NT2/D1 (cell line): ENCODE measurements around the gene ZFHX2.

Experiments
- DNase-seq: peaks from one replicate; pipeline ENCODE4 v3.0.0-alpha.2; 2011; ENCODE audit warnings: low read depth, low spot score
- H3K27me3 ChIP-seq: 2 replicates; pipeline ENCODE4 v1.6.0; 2011; ENCODE audit warnings: mild to moderate bottlenecking; ENCODE audit not compliant: insufficient read length, insufficient read depth
- H3K36me3 ChIP-seq: 2 replicates; pipeline ENCODE4 v1.6.1; 2011; ENCODE audit warnings: mild to moderate bottlenecking, low read length, mixed read lengths; ENCODE audit not compliant: insufficient read depth, insufficient read length
- H3K4me1 ChIP-seq: 2 replicates; pipeline ENCODE4 v1.5.1; 2011; ENCODE audit not compliant: insufficient read depth, insufficient read length
- H3K4me3 ChIP-seq: 2 replicates; pipeline ENCODE4 v1.5.1; 2011; ENCODE audit warnings: low read depth; ENCODE audit not compliant: insufficient read length
- H3K9ac ChIP-seq: 2 replicates; pipeline ENCODE4 v1.6.0; 2011; ENCODE audit warnings: low read depth; ENCODE audit not compliant: insufficient read length
- H3K9me3 ChIP-seq: 2 replicates; pipeline ENCODE4 v1.5.1; 2011; ENCODE audit warnings: mild to moderate bottlenecking, low read length; ENCODE audit not compliant: insufficient read depth
- SUZ12 ChIP-seq: IDR thresholded peaks from 2 replicates; pipeline ENCODE4 v1.6.1; 2011; ENCODE audit not compliant: insufficient read length, insufficient read depth; ENCODE audit errors: extremely low read depth
- YY1 ChIP-seq: IDR thresholded peaks from 2 replicates; pipeline ENCODE4 v1.6.1; 2011; ENCODE audit not compliant: insufficient read length, insufficient read depth
- ZNF274 ChIP-seq: IDR thresholded peaks from 2 replicates; pipeline ENCODE4 v1.6.1; 2011; ENCODE audit warnings: mild to moderate bottlenecking, low read depth, low read length

ZFHX2 gene

GRCh38 chr14:23487216-23487615 lies 64.3 kb downstream of the ZFHX2 start:
- TF ChIP-seq ZNF274 (no peak), YY1 (no peak), SUZ12 (no peak)
- no peak for DNase-seq
- H3K4me1 ChIP-seq: peaks cover 4% of the 10 kb centered on the region

GRCh38 chr14:23486036-23486435 lies 65.5 kb downstream of the ZFHX2 start:
- peaks cover 34% of the 10 kb centered on the region for H3K36me3 ChIP-seq
- no peak overlapping the region for H3K4me3 ChIP-seq
- peaks cover 6% of the 10 kb centered on the region for H3K4me1 ChIP-seq
- DNase-seq: no peak
- TF ChIP-seq SUZ12 (no peak), ZNF274 (no peak), YY1 (no peak)
- no peaks in the 10 kb centered on the region for H3K27me3 ChIP-seq
- no peaks in the 10 kb centered on the region for H3K9me3 ChIP-seq
- no peak overlapping the region for H3K9ac ChIP-seq

More at GRCh38 chr14:23487216-23487615, 64.3 kb downstream of the ZFHX2 start:
- peaks cover 28% of the 10 kb centered on the region for H3K36me3 ChIP-seq
- H3K4me3 ChIP-seq: no peak overlapping the region
- no peaks in the 10 kb centered on the region for H3K27me3 ChIP-seq
- H3K9ac ChIP-seq: no peak overlapping the region
- no peaks in the 10 kb centered on the region for H3K9me3 ChIP-seq

- TF ChIP-seq SUZ12: no peak
- TF ChIP-seq YY1: no peak
- TF ChIP-seq ZNF274: no peak
- Histone ChIP-seq H3K9me3 (no peaks in the 10 kb centered on the region), H3K36me3 (peaks cover 40% of the 10 kb centered on the region), H3K4me3 (no peak overlapping the region), H3K27me3 (no peaks in the 10 kb centered on the region), H3K9ac (no peak overlapping the region), H3K4me1 (peaks cover 6% of the 10 kb centered on the region)
- no peak for DNase-seq
Measured at GRCh38 chr14:23485326-23485725, 66.2 kb downstream of the ZFHX2 start.

GRCh38 chr14:23483236-23483854 lies 68.2 kb downstream of the ZFHX2 start:
- DNase-seq: no peak
- Histone ChIP-seq H3K4me3 (no peak overlapping the region), H3K27me3 (no peaks in the 10 kb centered on the region), H3K9me3 (no peaks in the 10 kb centered on the region), H3K36me3 (peaks cover 42% of the 10 kb centered on the region), H3K9ac (no peak overlapping the region), H3K4me1 (peaks cover 6% of the 10 kb centered on the region)
- no peak for TF ChIP-seq YY1
- no peak for TF ChIP-seq ZNF274
- no peak for TF ChIP-seq SUZ12

- no peak for TF ChIP-seq ZNF274
- no peak for TF ChIP-seq SUZ12
- no peak for TF ChIP-seq YY1
- no peak for DNase-seq
- no peaks in the 10 kb centered on the region for H3K27me3 ChIP-seq
- no peak overlapping the region for H3K4me3 ChIP-seq
- H3K4me1 ChIP-seq: peaks cover 6% of the 10 kb centered on the region
- H3K9ac ChIP-seq: no peak overlapping the region
- H3K36me3 ChIP-seq: peaks cover 39% of the 10 kb centered on the region
- H3K9me3 ChIP-seq: no peaks in the 10 kb centered on the region
Measured at GRCh38 chr14:23482823-23483148, 68.8 kb downstream of the ZFHX2 start.

GRCh38 chr14:23481979-23482822 lies 69.4 kb downstream of the ZFHX2 start:
- no peak overlapping the region for H3K9ac ChIP-seq
- no peaks in the 10 kb centered on the region for H3K27me3 ChIP-seq
- no peak overlapping the region for H3K4me3 ChIP-seq
- H3K9me3 ChIP-seq: no peaks in the 10 kb centered on the region
- H3K36me3 ChIP-seq: peaks cover 45% of the 10 kb centered on the region
- no peak for TF ChIP-seq SUZ12
- no peak for TF ChIP-seq ZNF274
- TF ChIP-seq YY1: no peak
- H3K4me1 ChIP-seq: peaks cover 6% of the 10 kb centered on the region
- DNase-seq: no peak

GRCh38 chr14:23481362-23481970 lies 70.1 kb downstream of the ZFHX2 start:
- no peak for DNase-seq
- peaks cover 6% of the 10 kb centered on the region for H3K4me1 ChIP-seq
- H3K36me3 ChIP-seq: peaks cover 52% of the 10 kb centered on the region
- H3K4me3 ChIP-seq: no peak overlapping the region
- H3K9me3 ChIP-seq: no peaks in the 10 kb centered on the region
- H3K9ac ChIP-seq: no peak overlapping the region
- TF ChIP-seq YY1 (no peak), ZNF274 (no peak), SUZ12 (no peak)
- no peaks in the 10 kb centered on the region for H3K27me3 ChIP-seq
